ENCODE data around the gene PCSK5. TPM values are rescaled to one million over a fixed set of nuclear protein-coding genes. Genes with fewer than 3 reads are reported as not detected.

The PCSK5 gene
- total RNA-seq, 1 donor from 2014 or later: 30.7 TPM

DNA sequence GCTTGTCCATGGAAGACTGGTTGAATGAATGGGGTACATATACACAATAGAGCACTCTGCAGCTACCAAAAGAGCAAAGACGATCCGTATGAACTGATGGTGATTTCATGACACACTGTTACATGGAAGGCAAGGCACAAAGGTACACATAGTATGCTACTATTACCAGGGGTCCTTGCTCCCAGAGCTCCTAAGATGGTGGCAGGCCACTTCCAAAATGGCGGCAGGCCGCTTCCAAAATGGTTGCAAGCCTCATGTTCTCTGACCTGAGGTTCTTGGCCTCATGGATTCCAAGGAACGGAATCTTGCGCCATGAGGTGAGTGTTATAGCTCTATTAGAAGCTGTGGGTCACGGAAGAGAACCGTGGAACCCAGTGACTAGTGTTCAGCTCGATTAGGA lies 356.2 kb downstream of the PCSK5 start:
- no peak for TF ChIP-seq CTCF (conservative IDR thresholded peaks at IDR 0.05)
- Mint-ChIP-seq H3K27me3 (no peaks in the 10 kb centered on the region), H3K36me3 (no peaks in the 10 kb centered on the region), H3K9me3 (no peaks in the 10 kb centered on the region), H3K4me3 (no peak overlapping the region), H3K4me1 (ENCODE audit: unreplicated experiment) (no peaks in the 10 kb centered on the region), H3K27ac (no peak overlapping the region)
- no peak for DNase-seq (ENCODE audit: extremely low spot score, unreplicated experiment)

DNA sequence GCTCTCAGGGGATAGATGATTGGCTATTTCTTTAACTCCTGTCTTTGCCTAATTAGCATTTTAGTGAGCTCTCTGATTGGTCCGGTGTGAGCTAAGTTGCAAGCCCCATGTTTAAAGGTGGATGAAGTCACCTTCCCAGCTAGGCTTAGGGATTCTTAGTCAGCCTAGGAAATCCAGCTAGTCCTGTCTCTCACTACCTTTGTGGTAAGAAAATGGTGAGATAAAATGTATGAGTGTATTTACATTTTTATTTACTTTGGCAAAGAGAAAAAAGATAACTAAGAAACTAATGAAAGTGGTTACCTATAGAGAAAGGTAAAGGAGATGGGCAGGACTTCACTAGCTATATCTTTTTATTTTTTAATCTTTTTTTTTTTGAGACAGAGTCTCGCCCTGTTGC lies 357.0 kb downstream of the PCSK5 start:
- no peaks in the 10 kb centered on the region for H3K4me1 Mint-ChIP-seq (ENCODE audit: unreplicated experiment)
- H3K36me3 Mint-ChIP-seq: no peaks in the 10 kb centered on the region
- no peak for TF ChIP-seq CTCF (conservative IDR thresholded peaks at IDR 0.05)
- H3K4me3 Mint-ChIP-seq: no peak overlapping the region
- no peak for DNase-seq (ENCODE audit: extremely low spot score, unreplicated experiment)
- no peak overlapping the region for H3K27ac Mint-ChIP-seq
- H3K27me3 Mint-ChIP-seq: no peaks in the 10 kb centered on the region
- no peaks in the 10 kb centered on the region for H3K9me3 Mint-ChIP-seq

GRCh38 chr9:76249309-76249708 lies 358.8 kb downstream of the PCSK5 start:
- H3K4me1 Mint-ChIP-seq (ENCODE audit: unreplicated experiment): no peaks in the 10 kb centered on the region
- H3K27ac Mint-ChIP-seq: no peak overlapping the region
- H3K27me3 Mint-ChIP-seq: no peaks in the 10 kb centered on the region
- DNase-seq (ENCODE audit: extremely low spot score, unreplicated experiment): no peak
- TF ChIP-seq CTCF (conservative IDR thresholded peaks at IDR 0.05): no peak
- H3K4me3 Mint-ChIP-seq: no peak overlapping the region
- H3K36me3 Mint-ChIP-seq: no peaks in the 10 kb centered on the region
- H3K9me3 Mint-ChIP-seq: no peaks in the 10 kb centered on the region

GRCh38 chr9:76255781-76256455 lies 365.4 kb downstream of the PCSK5 start:
- no peak for DNase-seq (ENCODE audit: extremely low spot score, unreplicated experiment)
- H3K36me3 Mint-ChIP-seq: no peaks in the 10 kb centered on the region
- no peak overlapping the region for H3K4me3 Mint-ChIP-seq
- H3K27ac Mint-ChIP-seq: no peak overlapping the region
- H3K4me1 Mint-ChIP-seq (ENCODE audit: unreplicated experiment): no peaks in the 10 kb centered on the region
- no peaks in the 10 kb centered on the region for H3K27me3 Mint-ChIP-seq
- no peaks in the 10 kb centered on the region for H3K9me3 Mint-ChIP-seq
- TF ChIP-seq CTCF (conservative IDR thresholded peaks at IDR 0.05): no peak

- Mint-ChIP-seq H3K9me3 (no peaks in the 10 kb centered on the region), H3K36me3 (no peaks in the 10 kb centered on the region), H3K4me3 (no peak overlapping the region), H3K27me3 (no peaks in the 10 kb centered on the region), H3K27ac (no peak overlapping the region), H3K4me1 (ENCODE audit: unreplicated experiment) (no peaks in the 10 kb centered on the region)
- TF ChIP-seq CTCF (conservative IDR thresholded peaks at IDR 0.05): no peak
- no peak for DNase-seq (ENCODE audit: extremely low spot score, unreplicated experiment)
Measured at GRCh38 chr9:76257311-76257710, 366.8 kb downstream of the PCSK5 start.
